Occipital lobe (tissue), 3 donors: ENCODE measurements around the gene DLG3. TPM values are rescaled to one million over a fixed set of nuclear protein-coding genes. Genes with fewer than 3 reads are reported as not detected.
A peak's percentile ranks its signal among the peaks of the same experiment; 100 is the strongest.
"Not testable (repeated sequence)": the region's sequence is repeated elsewhere in the genome, so short reads cannot be mapped to it uniquely, and the experiment has no call there.

Experiments
- DNase-seq: peaks from one replicate; lab custom pipeline; 2025; lab: John Stamatoyannopoulos, UW
- small RNA-seq: library from RNA; depleted of rRNA; stranded (forward); fragments of <200 nt; gene quantifications from one replicate; pipeline ENCODE3, GENCODE V24; 2014
- total RNA-seq: library from RNA; depleted of rRNA; stranded (reverse); fragments of >200 nt; gene quantifications from one replicate; pipeline ENCODE4 v1.2.3, GENCODE V29; 2014

The DLG3 gene
- total RNA-seq, 1 donor from 2014 or later: 84.1 TPM

- DNase-seq: not testable (repeated sequence)
These were observed 71.1 kb downstream of the DLG3 start for GRCh38 chrX:70515692-70516091.

GRCh38 chrX:70525733-70526132, 81.1 kb downstream of the DLG3 start:
- no peak for DNase-seq

- no peak for DNase-seq
These were observed 82.4 kb downstream of the DLG3 start for GRCh38 chrX:70527053-70527452.

- DNase-seq: no peak
These were observed 83.1 kb downstream of the DLG3 start for GRCh38 chrX:70527610-70528345.

- DNase-seq: no peak
These were observed 90.6 kb downstream of the DLG3 start for GRCh38 chrX:70535198-70535597.

- DNase-seq: no peak
These were observed 104.8 kb downstream of the DLG3 start for GRCh38 chrX:70549429-70549828.

- DNase-seq: no peak
These were observed 107.6 kb downstream of the DLG3 start for GRCh38 chrX:70552130-70552704.

GRCh38 chrX:70553516-70553915, 108.9 kb downstream of the DLG3 start:
- no peak for DNase-seq

GRCh38 chrX:70554081-70554480, 109.4 kb downstream of the DLG3 start:
- DNase-seq: no peak

GRCh38 chrX:70554523-70554922, 109.9 kb downstream of the DLG3 start:
- no peak for DNase-seq

- no peak for DNase-seq
These were observed 110.3 kb downstream of the DLG3 start for GRCh38 chrX:70554948-70555347.

Small RNA genes lying within 50 kb of the gene (small RNA-seq; reads per million reads assigned to genes)
- gene RNU4-81P (not detected), gene RNY4P23 (5.0 reads per million, percentile 90 among the genes with 10 or more reads in this experiment)

Other genes with a start within 250 kb of the DLG3 start
- not detected for gene AWAT1, start 210.2 kb upstream of the DLG3 start, total RNA-seq
- gene P2RY4, start 184.6 kb upstream of the DLG3 start, total RNA-seq: 0.16 TPM
- gene ARR3, start 176.5 kb upstream of the DLG3 start, total RNA-seq: not detected
- gene RAB41, start 162.7 kb upstream of the DLG3 start, total RNA-seq: not detected
- 26.5 TPM for gene PDZD11, start 154.9 kb upstream of the DLG3 start, total RNA-seq
- gene KIF4A, start 154.7 kb upstream of the DLG3 start, total RNA-seq: 2.7 TPM
- 2.5 TPM for gene GDPD2, start 21.5 kb upstream of the DLG3 start, total RNA-seq